SKM-1 treated with dmso at 0.1 percent for 144 hours (cell line): ENCODE measurements around the gene HOXA6.

Experiments
- DNase-seq: peaks from one replicate; lab custom pipeline; 2025; ENCODE audit not compliant: unreplicated experiment; lab: John Stamatoyannopoulos, UW

Gene HOXA6

DNA sequence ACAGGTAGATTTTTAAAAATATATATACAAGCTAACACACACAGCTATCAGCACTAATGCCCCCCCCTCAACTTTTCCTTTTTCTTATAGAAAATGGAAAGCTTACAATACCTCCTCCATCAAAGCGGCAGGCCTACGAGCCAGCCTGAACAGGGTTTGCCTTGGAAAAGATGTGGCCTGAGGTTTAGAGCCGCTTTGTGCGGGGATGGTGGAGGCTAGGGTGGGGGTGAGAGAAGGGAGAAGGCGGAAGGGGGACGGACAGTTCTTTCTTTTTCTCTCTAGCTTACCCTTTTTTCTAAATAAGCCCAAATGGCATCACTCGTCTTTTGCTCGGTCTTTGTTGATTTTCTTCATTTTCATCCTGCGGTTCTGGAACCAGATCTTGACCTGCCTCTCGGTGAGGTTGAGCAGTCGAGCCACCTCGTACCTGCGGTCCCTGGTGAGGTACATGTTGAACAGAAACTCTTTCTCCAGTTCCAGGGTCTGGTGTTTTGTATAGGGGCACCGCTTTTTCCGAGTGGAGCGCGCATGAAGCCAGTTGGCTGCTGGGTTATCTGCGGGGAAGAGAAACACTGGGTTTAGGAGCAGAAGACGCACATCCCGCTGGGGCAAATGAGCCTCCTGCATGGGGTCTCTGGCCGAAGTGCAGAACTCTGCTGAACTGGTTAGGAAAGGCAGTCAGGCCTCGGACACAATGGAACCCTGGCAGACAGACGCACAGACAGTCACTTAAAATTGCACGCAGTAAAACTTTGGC lies 15.9 kb upstream of the HOXA6 start:
- no peak for DNase-seq

DNA sequence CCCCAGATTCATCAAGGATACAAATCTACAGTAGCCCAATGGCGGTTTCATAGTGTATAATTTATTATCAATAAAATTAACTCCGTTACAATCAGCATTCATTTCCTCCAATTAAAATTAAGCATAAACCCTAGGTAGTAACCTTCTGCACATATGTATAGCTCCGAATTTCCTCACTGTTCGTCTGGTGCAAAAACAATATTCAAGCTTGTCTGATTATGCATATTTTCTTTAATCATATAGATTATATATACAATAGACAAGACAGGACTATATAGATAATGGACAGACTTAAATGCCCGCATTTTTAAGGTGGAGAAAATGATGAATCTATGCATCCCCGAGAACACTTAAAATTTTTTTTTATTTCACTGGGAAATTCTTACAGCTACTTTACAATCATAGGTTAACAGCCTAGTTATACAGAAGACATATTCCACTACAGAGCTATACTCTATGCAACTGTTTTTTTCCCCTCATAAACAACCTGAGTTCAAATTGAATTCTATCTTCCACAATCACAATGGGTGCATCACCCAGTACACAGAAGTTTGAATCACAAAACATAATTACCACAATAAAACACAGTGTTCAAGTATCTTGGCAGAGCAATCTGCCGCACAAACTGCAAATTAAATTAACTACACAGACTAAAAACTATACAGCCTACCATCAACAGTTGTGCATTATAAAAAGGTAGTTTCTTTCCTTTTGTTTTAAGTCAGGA lies 15.2 kb upstream of the HOXA6 start:
- DNase-seq, result no peak

DNA sequence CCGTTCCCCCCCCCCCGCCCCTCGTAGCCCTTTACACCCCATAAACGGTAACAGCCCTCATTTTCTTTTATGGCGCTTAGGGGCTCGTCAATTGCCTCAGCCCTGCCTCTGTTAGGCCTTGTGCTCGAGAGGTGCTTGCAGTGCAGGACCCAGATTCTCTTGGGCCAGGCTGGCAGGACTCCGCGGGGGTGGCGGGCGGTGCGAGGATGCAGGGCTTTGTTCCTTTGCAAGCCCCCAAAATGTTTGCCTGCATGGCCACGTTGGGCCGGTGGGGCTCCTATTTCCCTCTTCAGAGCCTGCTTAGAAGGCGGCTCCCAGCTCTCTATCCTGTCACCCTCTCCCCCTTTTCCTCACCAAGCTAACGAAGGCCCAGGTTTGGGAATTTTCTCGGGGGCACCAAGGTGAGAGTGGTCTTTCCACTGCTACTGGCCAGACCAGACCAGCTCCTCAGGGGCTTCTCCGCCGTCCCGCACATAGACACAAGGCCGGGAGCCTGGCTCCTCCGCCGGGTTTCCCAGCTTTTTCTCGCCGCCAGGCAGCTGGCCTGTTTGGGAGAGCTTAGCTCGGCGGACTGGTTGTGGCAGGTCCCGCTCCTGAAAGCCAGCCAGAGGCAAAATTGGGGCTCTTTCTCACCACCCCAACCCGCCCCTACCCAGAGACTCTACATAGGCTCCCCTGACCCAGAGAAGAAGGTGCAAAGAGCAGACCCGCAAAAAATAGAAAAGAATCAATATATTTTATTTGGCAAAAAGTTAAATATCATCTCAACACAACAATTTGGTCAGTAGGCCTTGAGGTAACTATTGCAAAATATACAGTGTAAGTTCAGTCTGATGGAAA lies 14.4 kb upstream of the HOXA6 start:
- no peak for DNase-seq

DNA sequence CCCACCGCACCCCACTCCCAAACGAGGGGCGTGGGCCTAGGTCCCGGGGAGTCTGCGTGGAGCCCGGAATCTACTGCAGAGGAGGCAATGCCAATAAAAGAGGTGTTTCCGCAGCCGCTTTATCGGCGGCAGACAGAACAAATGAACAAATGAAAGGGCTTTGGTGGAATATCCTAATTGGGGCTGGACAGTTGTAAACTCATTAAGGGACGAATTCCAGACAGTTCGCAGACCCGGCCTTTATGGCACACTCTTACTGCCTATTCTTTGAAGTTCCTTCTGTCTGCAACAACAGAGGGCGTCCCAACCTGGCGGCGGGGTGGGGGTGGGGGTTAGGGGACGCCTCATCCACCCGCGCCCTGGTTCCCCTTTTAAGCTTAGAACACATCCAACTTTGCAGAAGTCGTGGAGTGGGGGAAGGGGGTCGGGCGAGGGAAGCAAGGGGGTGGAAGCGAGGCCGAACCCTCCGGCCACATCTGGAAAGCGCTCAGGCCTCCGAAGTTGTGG lies 13.7 kb upstream of the HOXA6 start:
- peak; percentile 69 for DNase-seq

- DNase-seq, result peak; percentile 66
These were observed 13.1 kb upstream of the HOXA6 start for GRCh38 chr7:27160546-27161213.

DNA sequence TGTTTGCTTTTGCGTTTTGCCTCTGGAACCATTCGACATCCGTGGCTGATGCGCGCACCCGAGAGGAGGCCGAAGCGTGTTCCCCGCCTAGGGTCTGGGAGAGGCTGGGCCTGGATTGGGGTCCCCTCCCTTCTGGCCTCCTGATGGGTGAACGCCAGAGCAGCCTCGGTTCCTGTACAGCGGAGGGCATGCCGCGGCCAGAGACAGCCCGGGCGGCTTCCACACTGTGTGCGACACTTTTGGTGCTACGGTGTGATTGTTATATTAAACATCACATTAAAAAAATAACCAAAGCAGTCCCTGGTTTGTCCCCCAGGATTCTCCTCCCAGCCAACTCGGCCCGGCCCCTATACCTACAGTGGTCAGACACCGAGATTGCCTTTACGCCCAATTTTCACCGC lies 12.6 kb upstream of the HOXA6 start:
- DNase-seq, result no peak

- DNase-seq, result no peak
These were observed 11.9 kb upstream of the HOXA6 start for GRCh38 chr7:27159266-27160144.

DNA sequence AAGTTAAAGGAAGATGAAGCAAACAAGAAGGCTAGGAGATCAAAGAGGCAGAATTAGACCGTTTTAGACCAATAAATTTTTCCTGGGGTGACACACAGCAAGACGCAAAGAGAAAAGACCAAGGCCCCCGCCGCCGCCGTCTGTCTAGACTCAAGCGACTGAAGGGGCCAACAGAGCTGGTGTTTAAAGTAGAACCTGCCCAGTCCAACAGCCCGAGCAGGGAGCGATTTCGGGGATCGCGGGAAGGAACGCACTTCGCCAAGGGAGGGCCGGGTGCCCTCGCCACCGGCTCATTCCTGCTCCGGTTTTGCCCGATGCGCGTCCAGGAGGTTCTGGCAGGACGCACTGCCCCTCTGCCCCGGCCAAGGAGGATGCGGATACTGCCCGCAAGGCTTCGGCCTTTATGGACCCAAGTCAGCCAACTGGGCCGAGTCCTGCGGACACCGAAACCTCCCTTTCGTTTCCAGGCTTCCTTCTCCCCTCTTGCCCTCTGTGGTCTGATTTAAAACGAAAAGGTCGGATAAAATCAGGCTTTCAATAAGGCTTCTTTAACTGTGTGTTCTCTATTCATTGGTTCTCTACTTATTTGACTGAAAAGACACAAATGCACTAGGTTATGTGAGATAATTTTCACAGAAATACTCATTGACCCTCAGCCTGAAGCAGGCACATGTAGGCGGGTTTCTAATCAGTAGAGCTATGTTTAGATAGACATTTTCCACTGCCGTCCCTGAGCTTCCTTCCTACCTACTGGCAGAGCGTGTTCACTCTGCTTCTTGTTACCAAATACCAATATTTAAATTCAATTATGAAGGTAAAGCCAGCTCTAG lies 11.1 kb upstream of the HOXA6 start:
- no peak for DNase-seq

DNA sequence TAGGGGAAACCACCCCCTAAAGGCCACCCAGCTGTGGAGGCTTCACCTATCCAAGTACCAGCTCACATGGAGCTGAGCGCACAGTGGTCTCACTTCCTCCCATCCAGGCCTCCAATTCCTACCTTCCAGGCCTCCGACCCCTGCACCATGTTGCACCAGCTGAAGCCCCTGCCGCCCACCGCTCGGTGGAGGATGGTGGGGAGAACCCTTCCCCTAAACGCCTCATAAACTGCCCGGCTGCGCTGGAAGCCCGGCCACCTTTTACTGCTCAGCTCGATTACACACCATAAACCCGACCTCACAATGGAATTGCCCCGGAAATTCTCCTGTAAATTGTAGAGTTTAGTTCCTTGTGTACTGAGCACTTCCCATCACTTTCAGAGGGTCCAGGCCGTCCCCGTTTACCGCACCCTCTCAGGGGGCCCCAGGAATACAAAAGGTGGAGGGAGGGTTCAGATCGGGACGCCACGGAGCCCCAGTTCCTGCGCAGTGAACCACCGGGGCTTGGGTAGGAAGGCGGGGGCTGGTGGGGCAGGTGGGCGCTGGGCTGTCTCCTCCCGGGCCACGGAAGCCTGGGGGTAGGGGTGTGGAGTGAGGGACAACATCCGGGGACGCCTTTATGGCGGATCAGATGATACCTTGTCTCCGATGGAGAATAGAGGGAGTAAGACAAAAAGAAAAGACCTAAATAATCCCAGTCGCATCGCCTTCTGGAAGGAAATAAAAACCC lies 10.3 kb upstream of the HOXA6 start:
- no peak for DNase-seq

DNA sequence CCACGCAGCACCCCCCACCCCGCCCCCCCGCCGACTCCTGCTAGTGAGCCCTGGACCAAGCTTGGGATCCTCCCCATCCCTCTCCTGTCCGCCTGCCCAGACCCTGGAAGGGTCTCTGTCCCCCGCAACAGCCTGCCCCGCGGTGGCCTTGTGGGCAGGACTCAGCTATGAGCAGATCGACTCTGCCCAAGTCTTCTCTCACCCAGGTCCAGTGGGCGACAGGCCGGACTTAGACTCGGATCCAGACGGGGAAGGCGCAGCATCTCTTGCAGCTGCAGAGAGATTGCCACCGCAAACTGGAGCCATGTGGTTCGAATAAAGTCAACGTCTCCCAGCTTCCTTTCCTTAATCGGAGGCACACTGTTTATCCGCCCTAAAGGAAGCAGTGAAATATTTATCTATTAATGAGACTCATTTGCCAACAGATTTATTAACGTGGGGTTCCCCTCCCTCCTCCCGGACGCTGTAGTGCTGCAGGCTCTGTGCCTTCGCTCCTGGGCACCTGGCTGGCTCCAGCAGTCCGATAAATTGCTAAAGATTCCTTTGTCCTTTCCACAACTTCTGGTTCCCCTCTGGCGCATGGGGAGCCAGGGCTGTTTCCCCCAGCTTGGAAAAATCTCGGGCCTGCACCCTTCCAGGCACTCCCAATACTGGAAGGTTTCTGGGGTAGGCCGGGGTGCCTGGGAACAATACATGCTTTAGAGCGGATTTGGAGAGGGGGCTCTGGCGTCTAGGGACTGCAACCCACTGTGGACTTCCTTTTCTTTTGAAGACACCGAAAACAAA lies 9.5 kb upstream of the HOXA6 start:
- DNase-seq, result no peak

DNA sequence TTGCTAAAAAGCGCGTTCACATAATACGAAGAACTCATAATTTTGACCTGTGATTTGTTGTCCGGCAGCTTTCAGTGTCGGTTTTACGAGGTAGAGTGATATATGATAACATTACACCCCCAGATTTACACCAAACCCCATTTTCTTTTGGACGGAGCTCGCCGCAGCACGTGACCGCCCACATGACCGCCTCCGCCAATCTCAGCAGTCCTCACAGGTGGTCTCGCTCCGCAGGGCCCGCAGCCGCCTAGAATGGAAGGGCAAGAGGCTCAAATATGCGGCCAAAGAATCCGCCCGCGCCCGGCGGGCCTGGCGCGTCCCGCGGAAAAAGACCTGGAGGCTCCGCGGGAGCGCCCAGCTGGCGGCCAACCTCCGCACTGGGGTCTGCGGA lies 8.9 kb upstream of the HOXA6 start, which contains the start of gene HOXA7:
HOXA7 (minus strand) TSS at position 168 of the 391 bp plus-strand sequence; CDS start at position 38, 130 bp downstream.
- peak; percentile 48 for DNase-seq

- DNase-seq, result no peak
These were observed 8.4 kb upstream of the HOXA6 start for GRCh38 chr7:27155816-27156507.

DNA sequence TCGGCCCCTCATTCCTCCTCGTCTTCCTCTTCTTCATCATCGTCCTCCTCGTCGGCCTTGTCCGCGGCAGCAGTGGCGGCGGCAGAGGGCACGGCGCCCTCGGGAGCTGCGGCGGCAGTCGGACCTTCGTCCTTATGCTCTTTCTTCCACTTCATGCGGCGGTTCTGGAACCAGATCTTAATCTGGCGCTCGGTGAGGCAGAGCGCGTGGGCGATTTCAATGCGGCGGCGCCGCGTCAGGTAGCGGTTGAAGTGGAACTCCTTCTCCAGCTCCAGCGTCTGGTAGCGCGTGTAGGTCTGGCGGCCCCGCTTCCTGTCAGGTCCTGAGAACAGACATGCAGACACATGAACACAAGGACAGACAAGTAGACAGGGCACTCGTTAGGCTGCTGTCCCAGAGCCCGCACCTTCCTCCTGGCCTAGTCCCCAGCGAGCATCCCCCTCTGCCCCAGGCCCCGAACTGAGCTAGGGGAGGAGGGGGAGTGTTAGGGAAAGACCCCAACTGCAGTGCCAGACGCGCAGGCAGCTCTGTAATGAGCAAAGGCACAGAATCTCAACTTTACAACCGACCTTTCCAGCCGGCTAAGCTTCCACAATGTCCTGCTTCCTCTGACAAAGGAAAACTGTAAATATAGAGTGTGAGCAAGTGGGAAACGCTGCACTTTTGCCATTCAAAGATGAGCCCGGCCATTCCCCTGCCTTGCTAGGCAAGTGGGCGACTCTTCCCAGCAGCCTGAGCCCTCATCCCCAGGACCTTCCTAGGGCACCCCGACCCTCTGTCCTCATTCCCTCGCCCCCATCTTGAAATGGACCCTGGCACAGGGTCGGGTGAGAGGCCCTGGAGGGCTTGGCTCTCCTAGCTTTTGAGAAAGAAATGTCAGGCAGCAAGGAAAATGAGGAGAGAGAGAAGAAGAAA lies 7.6 kb upstream of the HOXA6 start:
- no peak for DNase-seq

DNA sequence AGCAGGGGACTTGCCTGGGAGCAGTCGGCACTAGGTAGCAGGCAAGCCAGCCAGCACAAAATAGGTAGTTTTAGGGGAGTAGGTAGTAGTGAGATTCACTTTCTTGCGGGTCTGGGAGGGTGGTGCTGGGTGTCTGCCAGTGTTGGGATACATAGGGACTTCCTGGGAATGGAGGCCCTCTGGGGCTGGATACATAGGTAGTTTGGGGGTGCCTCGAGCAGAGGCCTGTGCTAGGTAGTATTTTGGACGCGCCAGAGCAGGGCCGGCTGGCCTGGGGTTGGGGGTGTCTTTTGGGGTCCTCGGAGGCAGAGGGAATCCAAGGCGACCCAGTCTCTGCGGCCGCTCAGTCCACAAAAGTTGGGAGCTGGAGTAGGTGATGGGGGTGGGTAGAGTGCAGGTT lies 6.8 kb upstream of the HOXA6 start:
- DNase-seq, result no peak

DNA sequence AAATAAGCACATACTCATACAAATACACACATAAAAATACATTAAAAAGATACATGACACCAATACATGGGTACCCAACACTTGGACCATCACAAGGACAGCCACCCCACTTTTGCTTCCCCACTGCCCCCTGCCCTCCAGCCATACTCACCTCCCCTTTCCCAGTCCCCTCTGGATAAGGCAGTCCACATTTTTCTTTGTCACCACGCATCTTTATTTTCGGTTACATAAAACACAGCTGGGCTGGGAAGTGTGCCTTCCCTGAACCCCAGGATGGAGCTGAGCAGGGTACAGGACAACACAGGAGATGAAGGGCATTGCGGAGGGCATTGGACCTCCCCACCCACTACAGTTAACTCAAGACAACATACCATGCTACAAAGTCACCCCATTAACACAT lies 6.0 kb upstream of the HOXA6 start:
- DNase-seq, result no peak
